ENCODE results near the gene NFATC2. TPM values are rescaled to one million over a fixed set of nuclear protein-coding genes. Genes with fewer than 3 reads are reported as not detected.

The NFATC2 gene
- total and polyA plus RNA-seq, 2 of the 8 experiments (the other 6 are each of a cell fraction or from before 2014, with no cell fraction given) = 0.27 to 0.91 TPM

DNA sequence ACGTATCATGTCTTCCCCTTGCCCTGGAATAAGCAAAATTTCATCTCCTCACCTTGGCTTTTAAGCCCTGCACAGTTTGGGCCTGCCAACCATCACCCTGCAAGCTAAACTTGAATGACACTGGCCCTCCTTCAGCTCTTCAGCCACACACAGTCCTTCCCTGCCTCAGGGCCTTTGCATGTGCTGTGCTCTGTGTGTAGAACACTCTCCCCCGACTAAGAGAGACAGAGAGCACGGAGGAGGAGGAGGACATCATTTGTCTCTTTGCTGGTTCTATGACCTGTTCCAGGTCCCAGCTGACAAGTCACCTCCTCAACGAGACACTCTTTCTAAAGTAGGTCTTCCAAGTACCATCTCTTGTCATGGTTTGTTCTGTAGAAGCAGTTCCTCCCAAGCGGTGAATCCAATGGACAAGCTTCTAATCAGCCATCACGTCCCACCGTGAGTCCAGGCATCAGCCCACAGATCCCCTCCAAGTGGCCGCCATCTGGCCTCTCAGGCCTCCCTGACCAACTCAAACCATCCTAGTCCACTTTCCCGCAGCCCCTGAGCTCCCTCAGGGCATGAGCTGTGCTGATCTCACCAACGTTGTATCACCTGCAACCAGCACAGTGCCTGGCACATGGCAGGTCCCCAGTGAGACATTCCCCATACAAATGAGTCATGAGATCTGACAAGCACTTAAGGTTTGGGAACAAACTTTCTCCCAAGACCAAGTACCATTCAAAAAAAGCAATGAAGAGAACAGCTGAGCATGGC lies 30.5 kb downstream of the NFATC2 start:
- Histone ChIP-seq H2BK120ac (replicated peaks; ENCODE audit: low read depth, low read length) (no peak overlapping the region), H3K9ac (replicated peaks in 1 of 4; ENCODE audit: extremely low read depth in 1 of 4, low read depth in 3 of 4, low read length in 3 of 4) (no peak overlapping the region), H3K9me3 (ENCODE audit: insufficient read depth in 2 of 2, low read depth in 1 of 2, low read length in 1 of 2) (no peaks in the 10 kb centered on the region), H2BK5ac (ENCODE audit: low read depth, low read length) (no peak overlapping the region), H3K79me2 (ENCODE audit: control insufficient read depth in 1 of 2, insufficient read depth in 2 of 2, low read length in 2 of 2) (no peaks in the 10 kb centered on the region), H3K36me3 (ENCODE audit: control insufficient read depth in 2 of 4, insufficient read depth in 4 of 4, low read length in 3 of 4) (no peaks in the 10 kb centered on the region), H3K23ac (ENCODE audit: insufficient read length) (no peak overlapping the region), H3K79me1 (ENCODE audit: low read depth, low read length) (no peaks in the 10 kb centered on the region), H3K4ac (replicated peaks; ENCODE audit: insufficient read length, low read depth, low read length) (no peak overlapping the region), H3K18ac (ENCODE audit: extremely low read depth, low read length) (no peak overlapping the region), H3K4me2 (ENCODE audit: insufficient read depth in 1 of 2, low read depth in 2 of 2, low read length in 2 of 2) (no peak overlapping the region), H3K27me3 (replicated peaks in 1 of 4; ENCODE audit: control insufficient read depth in 3 of 4, extremely low read depth in 1 of 4, insufficient read depth in 3 of 4, low read length in 3 of 4) (no peaks in the 10 kb centered on the region; a peak in 1 of 7 replicates), H2BK20ac (ENCODE audit: low read length) (no peak overlapping the region), H4K20me1 (replicated peaks in 1 of 2; ENCODE audit: control insufficient read depth in 1 of 2, insufficient read depth in 2 of 2, low read length in 2 of 2) (no peaks in the 10 kb centered on the region), H3K56ac (replicated peaks; ENCODE audit: insufficient read length, low read depth, low read length) (no peak overlapping the region), H2AK5ac (ENCODE audit: low read depth, low read length) (no peak overlapping the region), H4K91ac (replicated peaks; ENCODE audit: insufficient read length, low read length) (no peak overlapping the region), H2BK12ac (ENCODE audit: low read depth, low read length) (no peak overlapping the region), H3K4me1 (replicated peaks in 1 of 4; ENCODE audit: control insufficient read depth in 3 of 4, insufficient read depth in 4 of 4, low read length in 3 of 4) (no peaks in the 10 kb centered on the region), H3K27ac (ENCODE audit: low read depth, low read length) (no peak overlapping the region), H2AFZ (ENCODE audit: low read length) (no peak overlapping the region), H3K23me2 (ENCODE audit: low read depth, low read length) (no peaks in the 10 kb centered on the region), H2BK15ac (ENCODE audit: low read length) (no peak overlapping the region), H4K8ac (ENCODE audit: extremely low read depth, insufficient read depth, low read length) (no peak overlapping the region), H4K5ac (ENCODE audit: insufficient read length, low read depth, low read length) (no peak overlapping the region), H3K14ac (ENCODE audit: insufficient read length) (no peak overlapping the region), H3K4me3 (ENCODE audit: extremely low read depth in 1 of 4, insufficient read depth in 2 of 4, low read depth in 3 of 4, low read length in 4 of 4) (no peak overlapping the region)
- CTCF ChIA-PET (ENCODE audit: partially characterized antibody) = interaction anchor here (0.9 to 1.9 kb wide), 6 partner anchors 11 to 527 kb away, joined by 3 to 6 read pairs (median 4); no protein-coding TSS in a partner anchor
- 87% methylated on average over 10 of the region's 10 CpGs; no CpG with 5 or more reads in 1 of the 2 experiments for WGBS, 2 experiments (ENCODE audit: extremely low coverage in 1 of 2, insufficient coverage in 1 of 2, insufficient read length in 1 of 2, insufficient replicate concordance in 2 of 2, low coverage in 1 of 2, low lambda C conversion rate in 2 of 2, missing lambda C conversion rate in 1 of 2)
- FAIRE-seq (no peak), DNase-seq (ENCODE audit: low read depth in 1 of 2, low spot score in 2 of 2) (no peak)
- POLR2A ChIA-PET (ENCODE audit: partially characterized antibody) = no interaction called here
- TF ChIP-seq, protein P1, sequence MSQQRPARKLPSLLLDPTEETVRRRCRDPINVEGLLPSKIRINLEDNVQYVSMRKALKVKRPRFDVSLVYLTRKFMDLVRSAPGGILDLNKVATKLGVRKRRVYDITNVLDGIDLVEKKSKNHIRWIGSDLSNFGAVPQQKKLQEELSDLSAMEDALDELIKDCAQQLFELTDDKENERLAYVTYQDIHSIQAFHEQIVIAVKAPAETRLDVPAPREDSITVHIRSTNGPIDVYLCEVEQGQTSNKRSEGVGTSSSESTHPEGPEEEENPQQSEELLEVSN (IDR thresholded peaks at IDR 0.05) = no peak
- TF ChIP-seq JUN (IDR thresholded peaks at IDR 0.05; ENCODE audit: low read depth, low read length) (no peak), BRCA1 (IDR thresholded peaks at IDR 0.05; ENCODE audit: low read depth, low read length) (no peak), RBBP5 (IDR thresholded peaks at IDR 0.05; ENCODE audit: borderline replicate concordance, low read depth, low read length) (no peak), TEAD4 (IDR thresholded peaks at IDR 0.05; ENCODE audit: low read depth, low read length) (no peak), GABPA (IDR thresholded peaks at IDR 0.05; ENCODE audit: borderline replicate concordance, insufficient read depth, low read length) (no peak), PHF8 (conservative IDR thresholded peaks at IDR 0.05; ENCODE audit: low read depth, low read length) (no peak), CEBPB (IDR thresholded peaks at IDR 0.05; ENCODE audit: low read depth, low read length) (no peak), BCL11A (IDR thresholded peaks at IDR 0.05; ENCODE audit: low read depth in 2 of 2, low read length in 2 of 2) (no peak), HDAC2 (IDR thresholded peaks at IDR 0.05; ENCODE audit: borderline replicate concordance in 1 of 2, low read depth in 2 of 2, low read length in 2 of 2) (no peak), RNF2 (IDR thresholded peaks at IDR 0.05; ENCODE audit: borderline replicate concordance, low read depth, low read length, missing control alignments, poor library complexity, severe bottlenecking) (no peak), SP2 (IDR thresholded peaks at IDR 0.05; ENCODE audit: low read length) (no peak)
